ENCODE measurements around the gene BBX. TPM values are rescaled to one million over a fixed set of nuclear protein-coding genes. Genes with fewer than 3 reads are reported as not detected.
"Not testable (repeated sequence)": the region's sequence is repeated elsewhere in the genome, so short reads cannot be mapped to it uniquely, and the experiment has no call there.

The BBX gene
- polyA plus RNA-seq, 3 donors: 4.7 to 10.3 (median 8.7) TPM

GRCh38 chr3:107525644-107526305 is 3.0 kb downstream of the BBX start:
- 2 to 3% (median 3%) methylated on average over 28 of the region's 28 CpGs for WGBS, 3 donors
- H3K27ac ChIP-seq (ENCODE audit: low read depth, low read length): no peak overlapping the region

GRCh38 chr3:107531917-107532469 is 9.2 kb downstream of the BBX start:
- WGBS, 3 donors: 96 to 98% (median 96%) methylated on average over 9 of the region's 9 CpGs
- no peak overlapping the region for H3K27ac ChIP-seq (ENCODE audit: low read depth, low read length)

DNA sequence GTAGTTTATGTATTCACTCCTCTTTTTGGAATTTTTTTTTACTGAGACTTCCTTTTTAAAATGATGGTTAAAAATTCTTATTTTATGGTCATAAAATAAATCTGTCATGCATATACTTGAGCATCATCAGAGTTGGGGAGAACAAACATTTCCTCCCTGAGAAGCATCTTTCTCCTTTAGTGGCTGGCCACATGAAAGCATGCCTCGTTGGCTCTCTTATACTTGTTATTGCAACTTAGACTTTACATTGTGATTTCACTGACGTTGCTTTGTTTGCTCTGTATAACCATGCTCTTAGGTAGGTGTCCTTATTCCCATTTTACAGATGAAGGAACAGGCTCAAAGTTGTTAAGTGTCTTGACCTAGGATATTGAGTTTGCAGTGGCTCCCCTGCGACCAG is 18.1 kb downstream of the BBX start:
- 79 to 94% (median 88%) methylated on average over 3 of the region's 3 CpGs for WGBS, 3 donors

GRCh38 chr3:107542665-107543064 is 19.9 kb downstream of the BBX start:
- no peak overlapping the region for H3K27ac ChIP-seq (ENCODE audit: low read depth, low read length)
- 68 to 89% (median 83%) methylated on average over 2 of the region's 2 CpGs for WGBS, 3 donors

More for the DNA sequence above, 18.1 kb downstream of the BBX start:
- no peak overlapping the region for H3K27ac ChIP-seq (ENCODE audit: low read depth, low read length)

DNA sequence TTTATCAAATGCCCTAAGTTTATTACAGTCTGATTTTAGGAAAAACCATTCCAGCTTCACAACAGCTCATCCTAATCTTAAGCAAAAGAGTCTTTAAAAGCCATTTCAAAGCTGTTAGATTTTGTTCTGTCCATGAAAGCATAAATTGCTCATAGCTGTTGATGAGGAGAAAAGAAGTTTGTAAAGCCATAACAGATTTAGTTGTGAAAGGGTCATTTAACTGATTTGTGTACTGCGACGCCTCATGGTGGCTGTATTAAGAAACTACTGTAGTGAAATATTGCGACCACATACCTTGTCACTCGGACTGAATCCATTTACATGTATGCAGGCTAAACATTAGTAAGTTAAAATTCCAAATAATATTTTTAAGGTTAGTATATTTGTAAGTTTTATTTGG is 20.9 kb downstream of the BBX start:
- no peak overlapping the region for H3K27ac ChIP-seq (ENCODE audit: low read depth, low read length)
- WGBS, 3 donors: 63 to 84% (median 81%) methylated on average over 4 of the region's 4 CpGs

GRCh38 chr3:107545680-107546120 is 22.9 kb downstream of the BBX start:
- WGBS, 3 donors: 25 to 81% (median 73%) methylated on average over 1 of the region's 1 CpG
- no peak overlapping the region for H3K27ac ChIP-seq (ENCODE audit: low read depth, low read length)

GRCh38 chr3:107548601-107549000 is 25.8 kb downstream of the BBX start:
- H3K27ac ChIP-seq (ENCODE audit: low read depth, low read length): no peak overlapping the region
- 97 to 99% (median 98%) methylated on average over 2 of the region's 2 CpGs for whole genome bisulfite sequencing, 3 donors

GRCh38 chr3:107555359-107555758 is 32.6 kb downstream of the BBX start:
- 92 to 97% (median 94%) methylated on average over 3 of the region's 3 CpGs for WGBS, 3 donors
- no peak overlapping the region for H3K27ac ChIP-seq (ENCODE audit: low read depth, low read length)

- WGBS, 3 donors: 95 to 98% (median 95%) methylated on average over 2 of the region's 2 CpGs
- H3K27ac ChIP-seq (ENCODE audit: low read depth, low read length): no peak overlapping the region
These were observed 35.0 kb downstream of the BBX start for GRCh38 chr3:107557743-107558142.

DNA sequence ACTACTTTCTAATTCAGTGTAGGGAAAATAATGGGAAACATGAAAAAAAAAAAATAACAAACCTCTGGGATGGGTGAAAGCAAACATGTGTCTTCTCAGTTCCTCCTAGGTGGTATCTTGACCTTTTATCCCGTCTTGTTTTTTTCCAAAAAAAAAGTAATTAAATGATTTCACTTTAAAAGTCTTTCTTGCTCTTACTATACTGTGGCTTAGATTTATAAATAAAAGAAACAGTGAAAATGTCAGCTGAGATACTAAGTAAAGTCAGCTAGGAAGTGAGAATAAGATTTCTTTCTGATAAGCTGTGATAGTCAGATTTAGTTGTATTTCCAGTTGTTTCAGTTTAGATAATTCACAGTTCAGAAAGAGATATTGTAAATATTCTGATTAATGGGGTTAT is 37.4 kb downstream of the BBX start:
- no peak overlapping the region for H3K27ac ChIP-seq (ENCODE audit: low read depth, low read length)
- 71 to 77% (median 76%) methylated on average over 1 of the region's 1 CpG for WGBS, 3 donors

- 70 to 88% (median 83%) methylated on average over 6 of the region's 6 CpGs for WGBS, 3 donors
- no peak overlapping the region for H3K27ac ChIP-seq (ENCODE audit: low read depth, low read length)
These were observed 39.2 kb downstream of the BBX start for GRCh38 chr3:107561980-107562379.

DNA sequence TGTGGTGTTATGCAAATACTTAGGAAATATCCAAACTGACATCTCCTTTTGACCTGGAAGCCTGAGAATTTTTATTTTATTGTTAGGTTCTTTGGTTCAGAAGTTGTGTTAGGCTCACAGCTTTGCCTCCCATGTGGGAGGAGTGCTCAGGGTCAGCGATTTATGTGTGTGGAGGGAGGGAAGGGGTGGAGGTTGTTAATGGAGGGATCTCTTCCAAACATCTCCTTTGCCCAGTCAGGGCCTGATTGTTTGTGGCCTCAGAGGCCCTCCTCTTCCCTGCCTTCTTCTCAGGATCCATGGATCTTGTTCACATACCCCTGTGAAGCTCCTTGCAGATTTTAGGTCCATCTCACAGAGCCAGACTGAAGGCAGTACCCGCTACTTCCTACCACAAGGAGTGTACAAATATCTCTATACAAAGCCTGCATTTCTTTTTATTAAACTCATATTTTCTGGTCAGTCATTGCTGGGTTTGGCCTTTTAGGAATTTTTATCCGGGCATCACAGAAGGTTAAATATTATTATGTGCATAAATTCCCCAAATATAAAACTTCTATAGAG is 40.3 kb downstream of the BBX start:
- no peak overlapping the region for H3K27ac ChIP-seq (ENCODE audit: low read depth, low read length)
- 66 to 84% (median 77%) methylated on average over 3 of the region's 3 CpGs for WGBS, 3 donors

DNA sequence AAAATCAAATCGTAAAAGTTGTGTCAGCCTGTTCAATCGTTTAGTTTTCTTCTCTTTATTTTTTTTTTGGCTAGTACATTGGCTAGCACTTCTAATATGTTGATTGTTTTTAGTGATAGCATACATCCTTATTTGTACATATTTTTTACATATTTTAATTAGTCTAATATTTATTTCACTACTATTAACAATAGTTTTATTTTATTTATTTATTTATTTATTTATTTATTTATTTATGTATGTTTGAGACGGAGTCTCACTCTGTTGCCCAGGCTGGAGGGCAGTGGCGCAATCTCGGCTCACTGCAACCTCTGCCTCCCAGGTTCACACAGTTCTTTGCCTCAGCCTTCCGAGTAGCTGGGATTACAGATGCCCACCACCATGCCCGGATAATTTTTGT is 42.5 kb downstream of the BBX start:
- 96 to 98% (median 98%) methylated on average over 7 of the region's 7 CpGs for WGBS, 3 donors
- not testable (repeated sequence) for H3K27ac ChIP-seq (ENCODE audit: low read depth, low read length)

DNA sequence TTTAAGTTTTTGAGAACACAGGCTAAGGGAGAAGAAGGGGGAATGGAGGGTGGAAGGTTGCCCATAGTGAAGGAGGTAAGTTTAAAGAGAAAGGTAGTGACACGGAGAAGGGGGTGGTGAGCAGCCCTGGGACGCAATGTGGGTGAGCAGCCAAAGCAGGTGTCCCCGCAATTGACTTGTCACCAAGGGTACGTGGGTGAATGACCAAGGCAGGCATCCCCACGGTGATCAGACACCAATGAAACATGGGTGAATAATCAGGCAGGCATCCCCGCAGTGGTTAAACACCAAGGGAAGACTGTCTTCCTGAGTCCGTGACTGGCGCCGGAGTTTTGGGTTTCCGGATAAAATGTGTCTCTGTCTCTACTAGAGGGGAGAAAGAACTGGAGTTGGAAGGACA is 48.3 kb downstream of the BBX start:
- WGBS, 3 donors: 90 to 93% (median 91%) methylated on average over 10 of the region's 10 CpGs
- H3K27ac ChIP-seq (ENCODE audit: low read depth, low read length): not testable (repeated sequence)

DNA sequence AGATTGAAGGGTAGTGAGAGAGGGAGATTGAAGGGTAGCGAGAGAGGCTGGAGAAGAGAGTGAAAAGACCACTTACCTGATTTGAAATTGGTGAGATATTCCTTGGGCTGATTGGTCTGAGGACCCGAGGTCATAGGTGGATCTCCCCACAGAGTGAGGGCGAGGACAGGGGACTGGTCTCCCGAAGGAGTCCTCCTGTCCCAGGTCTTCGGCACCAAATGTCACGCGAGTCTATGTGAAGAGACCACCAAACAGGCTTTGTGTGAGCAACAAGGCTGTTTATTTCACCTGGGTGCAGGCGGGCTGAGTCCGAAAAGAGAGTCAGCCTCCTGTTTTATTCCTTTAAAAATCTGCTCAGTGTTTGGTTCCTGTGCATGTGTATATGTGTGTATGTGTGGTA is 48.7 kb downstream of the BBX start:
- 89 to 96% (median 93%) methylated on average over 9 of the region's 9 CpGs for WGBS, 3 donors
- H3K27ac ChIP-seq (ENCODE audit: low read depth, low read length): not testable (repeated sequence)

DNA sequence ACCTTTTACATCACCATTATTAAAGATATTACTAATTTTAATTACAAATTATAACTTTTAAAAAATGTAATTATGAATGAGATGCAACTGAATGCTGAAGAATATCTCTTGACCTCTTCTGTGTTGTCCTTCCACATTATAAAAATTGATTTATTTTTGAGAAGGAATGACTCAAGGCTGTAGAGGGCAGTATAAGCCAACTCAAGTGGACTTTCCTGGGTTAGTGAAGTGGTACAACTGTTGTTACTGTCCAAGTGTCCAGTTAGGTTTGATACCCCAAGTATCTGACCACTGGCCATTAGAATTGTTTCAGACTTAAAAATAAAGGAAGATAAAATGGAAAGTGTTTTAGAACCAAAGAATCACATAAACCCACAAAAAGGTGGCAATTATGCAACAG is 51.9 kb downstream of the BBX start:
- H3K27ac ChIP-seq (ENCODE audit: low read depth, low read length): no peak overlapping the region

DNA sequence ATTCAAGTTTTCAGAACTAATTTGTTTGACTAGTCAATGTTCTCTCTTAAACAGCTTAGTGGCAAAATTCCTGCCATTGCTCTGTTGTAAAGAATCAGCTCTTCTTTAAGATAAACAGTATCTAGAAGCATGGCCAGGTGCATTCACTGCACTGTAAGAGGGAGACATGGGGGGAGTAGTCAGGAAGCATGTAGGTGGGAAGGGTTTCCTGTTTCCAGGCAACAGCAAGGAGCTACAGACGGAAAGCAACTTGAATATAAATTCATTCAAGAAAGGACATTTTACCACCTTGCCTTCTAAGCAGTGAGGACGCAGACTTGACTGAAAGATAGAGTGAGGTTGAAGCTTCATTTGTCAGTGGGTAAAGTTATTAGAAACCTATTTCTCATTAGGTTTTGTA is 55.3 kb downstream of the BBX start:
- 61 to 73% (median 68%) methylated on average over 2 of the region's 2 CpGs for WGBS, 3 donors

DNA sequence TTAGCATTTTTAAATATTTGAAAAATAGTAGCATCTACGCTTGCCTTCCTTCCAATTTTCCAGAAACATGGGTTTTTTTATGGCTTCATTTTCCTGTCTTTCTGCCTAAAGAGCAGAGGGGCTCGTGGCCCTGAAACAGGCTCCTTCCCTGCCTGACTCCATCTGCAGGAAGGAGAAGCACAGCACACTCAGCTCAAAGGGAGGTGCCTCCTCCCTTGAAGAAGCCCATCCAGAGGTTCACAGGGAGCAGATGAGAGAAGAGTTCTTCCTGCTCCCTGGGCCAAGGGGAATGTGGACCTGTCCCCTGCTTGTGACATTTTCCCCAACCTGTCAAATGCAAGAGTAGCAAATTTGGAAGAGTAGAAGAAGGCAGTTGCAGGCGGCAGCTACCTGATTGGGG is 55.8 kb downstream of the BBX start:
- H3K27ac ChIP-seq (ENCODE audit: low read depth, low read length): no peak overlapping the region
- WGBS, 3 donors: 89 to 92% (median 90%) methylated on average over 3 of the region's 3 CpGs

More for the DNA sequence above, 55.3 kb downstream of the BBX start:
- no peak overlapping the region for H3K27ac ChIP-seq (ENCODE audit: low read depth, low read length)

DNA sequence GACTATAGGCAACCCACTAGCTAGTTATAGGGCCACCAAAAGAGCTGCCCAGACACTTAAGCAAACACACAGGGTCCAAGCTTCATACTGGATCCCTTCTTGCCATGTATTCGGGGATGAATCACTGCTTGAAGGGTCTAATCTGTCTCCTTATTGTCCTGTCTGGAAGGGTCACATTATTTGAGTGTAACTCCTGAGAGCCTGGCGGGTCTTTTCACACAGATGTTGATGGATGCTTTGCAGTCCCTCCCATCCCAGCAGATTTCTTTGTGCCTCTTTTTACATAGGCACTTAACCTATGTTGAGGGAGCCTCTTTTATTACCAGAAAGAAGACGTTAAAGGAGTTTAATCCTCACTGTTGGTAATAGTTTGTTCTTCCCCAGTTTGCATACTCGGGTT is 56.6 kb downstream of the BBX start:
- H3K27ac ChIP-seq (ENCODE audit: low read depth, low read length): no peak overlapping the region
- 86 to 90% (median 88%) methylated on average over 4 of the region's 4 CpGs for WGBS, 3 donors

GRCh38 chr3:107581230-107581629 is 58.5 kb downstream of the BBX start:
- H3K27ac ChIP-seq (ENCODE audit: low read depth, low read length): no peak overlapping the region
- WGBS, 3 donors: 63 to 75% (median 68%) methylated on average over 1 of the region's 1 CpG

All from adipose tissue (tissue), 3 donors.